ENCODE results near the gene ZNF438.

The ZNF438 gene

DNA sequence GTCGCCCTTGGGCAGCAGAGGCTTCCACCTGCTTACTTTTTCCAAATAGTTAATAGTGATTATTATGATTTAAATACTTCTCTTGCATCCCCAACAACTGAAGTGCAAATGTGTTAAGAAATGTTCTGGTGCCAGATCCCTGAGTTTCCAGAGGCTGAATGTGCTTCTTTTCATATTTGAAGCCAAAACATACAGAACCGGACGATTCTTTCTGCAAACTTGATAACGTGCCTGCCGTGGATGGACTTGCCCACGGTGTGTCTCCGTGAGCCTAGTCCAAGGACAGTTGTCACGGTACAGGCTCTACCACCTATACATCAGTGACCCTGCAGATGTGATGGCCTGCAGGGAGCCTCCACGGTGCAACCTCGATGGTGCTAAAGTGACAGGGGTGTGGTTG is 203.5 kb downstream of the ZNF438 start:
- TF ChIP-seq REST (IDR thresholded peaks at IDR 0.05; ENCODE audit: low read depth): no peak
- no peak for TF ChIP-seq YY1 (IDR thresholded peaks at IDR 0.05; ENCODE audit: low read depth)
- no peak for TF ChIP-seq CREB1 (IDR thresholded peaks at IDR 0.05; ENCODE audit: low read depth)
- no peak for TF ChIP-seq TCF12 (IDR thresholded peaks at IDR 0.05; ENCODE audit: low read depth)
- no peak for TF ChIP-seq CEBPB (IDR thresholded peaks at IDR 0.05)
- TF ChIP-seq TEAD4 (IDR thresholded peaks at IDR 0.05): no peak
- no peak for TF ChIP-seq USF1 (IDR thresholded peaks at IDR 0.05)
- TF ChIP-seq, protein P1, sequence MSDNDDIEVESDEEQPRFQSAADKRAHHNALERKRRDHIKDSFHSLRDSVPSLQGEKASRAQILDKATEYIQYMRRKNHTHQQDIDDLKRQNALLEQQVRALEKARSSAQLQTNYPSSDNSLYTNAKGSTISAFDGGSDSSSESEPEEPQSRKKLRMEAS (IDR thresholded peaks at IDR 0.05): no peak
- TF ChIP-seq RAD21 (IDR thresholded peaks at IDR 0.05; ENCODE audit: low read depth): no peak
- TF ChIP-seq FOXM1 (IDR thresholded peaks at IDR 0.05; ENCODE audit: borderline replicate concordance, low read depth): no peak
- no peak for TF ChIP-seq ZBTB7A (IDR thresholded peaks at IDR 0.05; ENCODE audit: low read depth)
- no peak for TF ChIP-seq NFIC (IDR thresholded peaks at IDR 0.05)
- no peak for TF ChIP-seq TAF1 (IDR thresholded peaks at IDR 0.05; ENCODE audit: low read depth)
- TF ChIP-seq EGR1 (IDR thresholded peaks at IDR 0.05): no peak
- no peak for TF ChIP-seq EP300 (IDR thresholded peaks at IDR 0.05; ENCODE audit: borderline replicate concordance)

- TF ChIP-seq NFIC (IDR thresholded peaks at IDR 0.05) (0 out of 2 replicates have a peak, but pooled peaks have one; percentile 23), REST (IDR thresholded peaks at IDR 0.05; ENCODE audit: low read depth) (no peak), CREB1 (IDR thresholded peaks at IDR 0.05; ENCODE audit: low read depth) (no peak)
- TF ChIP-seq, protein P1 (IDR thresholded peaks at IDR 0.05): no peak
Measured at GRCh38 chr10:30827531-30828120, 204.0 kb downstream of the ZNF438 start.

- no peak for TF ChIP-seq TCF12 (IDR thresholded peaks at IDR 0.05; ENCODE audit: low read depth)
- TF ChIP-seq CREB1 (IDR thresholded peaks at IDR 0.05; ENCODE audit: low read depth): no peak
- no peak for TF ChIP-seq CEBPB (IDR thresholded peaks at IDR 0.05)
- TF ChIP-seq EGR1 (IDR thresholded peaks at IDR 0.05): no peak
- TF ChIP-seq RAD21 (IDR thresholded peaks at IDR 0.05; ENCODE audit: low read depth): no peak
- no peak for TF ChIP-seq REST (IDR thresholded peaks at IDR 0.05; ENCODE audit: low read depth)
- TF ChIP-seq USF1 (IDR thresholded peaks at IDR 0.05): no peak
- TF ChIP-seq TAF1 (IDR thresholded peaks at IDR 0.05; ENCODE audit: low read depth): no peak
- TF ChIP-seq YY1 (IDR thresholded peaks at IDR 0.05; ENCODE audit: low read depth): no peak
- TF ChIP-seq, protein P1 (IDR thresholded peaks at IDR 0.05): no peak
Measured at GRCh38 chr10:30826679-30827078, 205.0 kb downstream of the ZNF438 start.

DNA sequence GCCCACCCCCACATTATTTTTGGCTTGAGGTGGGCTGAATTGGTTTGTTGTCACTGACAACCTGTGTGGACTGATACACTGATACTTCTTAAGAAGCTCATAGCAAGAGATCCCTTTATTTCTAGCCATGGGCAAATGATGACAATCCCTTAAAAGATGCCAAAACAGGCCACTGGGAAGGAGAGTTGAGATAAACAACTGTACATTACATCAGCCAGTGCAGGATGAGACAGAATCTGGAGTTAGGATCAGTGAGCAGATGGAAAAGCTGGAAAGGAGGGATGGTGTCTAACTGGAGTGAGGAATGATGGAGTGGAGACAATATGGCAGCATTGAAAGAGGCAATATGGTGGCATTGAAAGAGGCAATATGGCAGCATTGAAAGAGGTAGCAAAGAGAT is 206.2 kb downstream of the ZNF438 start:
- TF ChIP-seq USF1 (IDR thresholded peaks at IDR 0.05) (no peak), TEAD4 (IDR thresholded peaks at IDR 0.05) (no peak), YY1 (IDR thresholded peaks at IDR 0.05; ENCODE audit: low read depth) (no peak), EGR1 (IDR thresholded peaks at IDR 0.05) (no peak), RAD21 (IDR thresholded peaks at IDR 0.05; ENCODE audit: low read depth) (no peak), CREB1 (IDR thresholded peaks at IDR 0.05; ENCODE audit: low read depth) (no peak), EP300 (IDR thresholded peaks at IDR 0.05; ENCODE audit: borderline replicate concordance) (no peak), FOXM1 (IDR thresholded peaks at IDR 0.05; ENCODE audit: borderline replicate concordance, low read depth) (no peak), ZBTB7A (IDR thresholded peaks at IDR 0.05; ENCODE audit: low read depth) (no peak), NFIC (IDR thresholded peaks at IDR 0.05) (no peak), CEBPB (IDR thresholded peaks at IDR 0.05) (no peak), TAF1 (IDR thresholded peaks at IDR 0.05; ENCODE audit: low read depth) (no peak), REST (IDR thresholded peaks at IDR 0.05; ENCODE audit: low read depth) (no peak), TCF12 (IDR thresholded peaks at IDR 0.05; ENCODE audit: low read depth) (no peak)
- TF ChIP-seq, protein P1 (IDR thresholded peaks at IDR 0.05): no peak

Data from Ishikawa (cell line).